NCI-H1417 (cell line): ENCODE data around the gene TMEM151A.

Experiments
- DNase-seq, 3 experiments: peaks; one replicate each; lab custom pipeline; 2025; lab: John Stamatoyannopoulos, UW

The TMEM151A gene

DNA sequence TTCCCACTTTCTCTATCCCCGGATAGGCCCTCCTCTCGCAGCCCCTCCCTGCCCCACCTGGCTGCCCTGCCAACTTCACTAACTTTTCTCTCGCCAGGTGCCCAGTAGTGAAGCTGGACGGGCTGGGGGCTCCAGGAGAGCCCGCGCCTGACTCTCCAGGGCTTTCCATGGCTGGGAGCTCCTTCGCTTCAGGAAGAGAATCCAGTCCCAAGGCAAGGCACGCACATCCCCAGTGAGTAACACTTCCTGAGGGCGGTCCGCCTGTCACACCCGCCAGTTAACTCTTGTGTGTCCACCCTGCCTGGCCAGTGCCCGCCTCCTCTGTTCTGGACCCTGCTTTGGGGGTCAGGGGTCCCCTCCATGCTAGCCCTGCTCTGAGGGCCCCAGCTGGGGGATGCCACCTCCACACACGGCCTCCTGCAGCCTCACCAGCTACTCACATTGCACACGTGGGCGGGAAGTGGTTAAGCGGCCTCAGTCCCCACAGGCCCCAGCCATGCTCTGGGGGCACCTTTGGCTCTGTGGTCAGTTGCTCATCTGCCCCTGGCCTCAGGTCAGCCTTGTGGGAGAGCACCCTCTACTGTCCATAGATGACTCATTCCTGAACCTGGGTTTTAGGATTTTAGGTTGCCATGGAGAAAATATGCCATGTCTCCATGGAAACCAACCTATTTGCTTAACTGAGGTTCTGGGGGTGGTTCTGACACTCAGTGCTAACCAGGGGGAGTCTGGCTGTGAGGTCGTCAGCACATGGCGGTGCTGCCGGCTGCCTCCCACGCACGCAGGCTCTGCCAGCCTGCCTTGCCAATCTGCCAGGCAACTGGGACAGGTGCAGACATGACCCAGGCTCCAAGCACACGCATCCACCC is 44.8 kb downstream of the TMEM151A start, which contains the start of gene RIN1:
Gene RIN1 (minus strand): TSS at position 201 of the 869 bp plus-strand sequence. CDS start 32 bp downstream, at position 169.
- peak in 2 of 3 experiments; percentile 71 to 74 for DNase-seq

DNA sequence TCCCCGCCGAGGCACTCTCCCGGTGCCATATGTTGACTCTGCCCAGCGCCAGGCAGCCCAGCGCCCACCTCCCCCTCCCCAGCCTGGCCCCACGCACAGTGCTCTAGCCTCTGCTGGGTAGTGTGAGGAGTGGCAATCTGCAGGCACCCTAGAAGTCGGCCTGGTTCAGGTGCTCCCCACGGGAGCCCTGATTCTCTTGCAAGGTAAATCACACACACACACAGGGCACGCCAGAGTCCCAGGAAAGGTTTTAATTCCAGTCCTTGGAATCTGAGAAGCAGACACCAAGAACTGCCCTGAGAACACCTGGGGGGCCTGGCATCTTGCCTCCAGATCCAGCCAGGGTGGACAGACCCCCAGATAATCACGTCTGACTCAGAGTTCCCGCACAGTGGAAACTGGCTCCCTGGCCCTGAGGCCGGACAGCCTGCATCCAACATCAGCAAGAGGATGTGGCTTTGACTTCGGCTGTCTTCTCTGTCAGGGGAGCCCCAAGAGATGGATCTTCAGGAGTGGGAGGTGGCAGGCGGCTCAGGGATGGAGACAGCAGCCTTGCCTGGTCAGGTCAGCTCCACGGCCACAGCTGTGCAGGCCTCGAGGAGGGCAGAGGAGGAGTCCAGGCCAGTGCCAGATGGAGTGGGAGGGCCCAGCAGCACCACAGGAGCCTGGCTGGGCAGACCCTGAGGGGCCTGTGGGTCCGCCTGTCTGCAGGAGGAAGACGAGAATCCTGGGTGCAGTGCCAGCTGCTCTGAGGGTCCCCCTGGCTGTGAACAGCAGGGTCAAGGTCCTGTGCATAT is 45.6 kb downstream of the TMEM151A start:
- no peak for DNase-seq

- no peak for DNase-seq
Observed at GRCh38 chr11:66338276-66339161, 46.8 kb downstream of the TMEM151A start.

- no peak for DNase-seq
Observed at GRCh38 chr11:66339162-66339675, 47.5 kb downstream of the TMEM151A start.

- no peak for DNase-seq
Observed at GRCh38 chr11:66339686-66340483, 48.2 kb downstream of the TMEM151A start.

- no peak for DNase-seq
Observed at GRCh38 chr11:66340596-66341501, 49.2 kb downstream of the TMEM151A start.

- DNase-seq: no peak
Observed at GRCh38 chr11:66341502-66342126, 49.9 kb downstream of the TMEM151A start.

DNA sequence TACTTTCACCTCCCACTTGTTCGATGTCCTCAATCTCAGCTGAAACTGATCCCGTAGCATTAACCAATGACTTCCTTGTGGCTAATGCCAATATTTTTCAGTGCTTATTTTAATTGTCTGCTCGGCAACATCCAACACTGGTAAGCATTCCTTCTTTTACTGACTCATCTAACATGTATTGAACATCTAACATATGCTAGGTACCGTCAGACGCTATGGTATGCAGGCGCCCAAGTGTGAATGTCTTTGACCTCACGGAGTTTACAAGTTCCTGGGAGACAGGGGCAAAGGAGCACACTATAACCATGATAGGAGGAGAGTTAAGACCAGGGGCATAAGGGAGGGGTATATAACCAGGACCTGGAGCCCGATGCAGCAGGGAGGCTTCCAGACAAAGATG is 51.5 kb downstream of the TMEM151A start:
- no peak for DNase-seq

- peak; percentile 94 to 98 (median 98) for DNase-seq
Observed at GRCh38 chr11:66344550-66345315, 53.0 kb downstream of the TMEM151A start, which contains the start of gene BRMS1. TSS of gene BRMS1 (minus strand) at chr11:66345104. CDS start at chr11:66342234, 2,870 bp downstream.

- no peak for DNase-seq
Observed at GRCh38 chr11:66345316-66345649, 53.6 kb downstream of the TMEM151A start.
